HG02588 (cell line): ENCODE measurements around the gene CORO2A.
A peak's percentile ranks its signal among the peaks of the same experiment; 100 is the strongest.
"Not testable (repeated sequence)": the region's sequence is repeated elsewhere in the genome, so short reads cannot be mapped to it uniquely, and the experiment has no call there.

Source experiments
- ATAC-seq: cut with Tn5 transposase; IDR thresholded peaks from one replicate; pipeline ENCODE4 v1.9.1; 2021; ENCODE audit warnings: mild to moderate bottlenecking, moderate library complexity; ENCODE audit not compliant: unreplicated experiment

The CORO2A gene

DNA sequence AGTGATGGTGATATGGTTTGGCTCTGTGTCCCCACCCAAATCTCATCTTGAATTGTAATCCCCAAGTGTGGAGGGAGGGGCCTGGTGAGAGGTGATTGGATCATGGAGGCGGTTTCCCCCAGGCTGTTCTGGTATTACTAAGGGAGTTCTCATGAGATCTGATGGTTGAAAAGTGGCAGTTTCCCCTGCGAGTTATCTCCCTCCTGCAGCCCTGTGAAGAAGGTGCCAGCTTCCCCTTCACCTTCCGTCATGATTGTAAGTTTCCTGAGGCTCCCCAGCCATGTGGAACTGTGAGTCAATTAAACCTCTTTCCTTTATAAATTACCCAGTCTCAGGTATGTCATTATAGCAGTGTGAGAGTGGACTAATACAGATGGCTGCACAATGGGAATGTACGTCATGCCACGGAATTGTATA is 17.9 kb downstream of the CORO2A start:
- ATAC-seq: not testable (repeated sequence)

DNA sequence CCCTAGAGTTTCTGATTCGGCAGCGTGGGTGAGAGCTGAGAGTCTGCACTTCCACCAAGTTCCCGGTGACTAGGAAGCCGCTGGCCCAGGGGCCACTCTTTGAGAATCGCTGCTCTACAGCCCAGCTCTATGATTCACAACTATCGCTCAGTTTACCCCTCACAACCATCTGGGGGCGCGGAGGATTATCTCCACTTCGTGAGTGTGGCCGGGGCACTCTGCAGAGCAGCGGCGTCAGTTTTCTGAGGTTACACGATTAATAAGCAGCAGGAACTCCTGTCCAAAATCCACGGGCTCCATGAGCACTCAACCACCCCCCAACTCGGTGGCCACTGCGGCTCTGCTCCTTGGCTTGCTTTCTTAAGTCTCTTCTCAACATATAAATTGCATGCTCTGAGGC is 19.3 kb downstream of the CORO2A start:
- no peak for ATAC-seq

DNA sequence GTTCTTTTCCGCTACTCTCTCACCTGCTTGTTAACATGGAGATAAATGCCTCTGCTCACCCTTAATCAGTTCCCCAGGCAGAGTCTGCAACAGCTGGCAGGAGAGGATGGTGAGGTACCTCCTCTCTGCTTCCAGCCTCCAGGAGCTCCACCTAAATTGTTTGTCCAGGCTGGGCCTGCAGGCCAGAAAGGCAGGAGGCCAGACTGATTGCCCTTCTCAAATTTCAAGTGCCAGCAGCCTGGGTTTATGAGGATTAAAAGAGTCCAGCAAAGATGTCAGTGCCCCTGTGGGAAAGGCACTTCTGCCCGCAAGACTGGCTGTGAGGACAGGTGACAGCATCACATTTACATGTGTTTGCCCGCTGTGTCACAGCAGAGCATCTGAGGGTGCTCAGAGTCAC is 19.8 kb downstream of the CORO2A start:
- ATAC-seq: no peak

DNA sequence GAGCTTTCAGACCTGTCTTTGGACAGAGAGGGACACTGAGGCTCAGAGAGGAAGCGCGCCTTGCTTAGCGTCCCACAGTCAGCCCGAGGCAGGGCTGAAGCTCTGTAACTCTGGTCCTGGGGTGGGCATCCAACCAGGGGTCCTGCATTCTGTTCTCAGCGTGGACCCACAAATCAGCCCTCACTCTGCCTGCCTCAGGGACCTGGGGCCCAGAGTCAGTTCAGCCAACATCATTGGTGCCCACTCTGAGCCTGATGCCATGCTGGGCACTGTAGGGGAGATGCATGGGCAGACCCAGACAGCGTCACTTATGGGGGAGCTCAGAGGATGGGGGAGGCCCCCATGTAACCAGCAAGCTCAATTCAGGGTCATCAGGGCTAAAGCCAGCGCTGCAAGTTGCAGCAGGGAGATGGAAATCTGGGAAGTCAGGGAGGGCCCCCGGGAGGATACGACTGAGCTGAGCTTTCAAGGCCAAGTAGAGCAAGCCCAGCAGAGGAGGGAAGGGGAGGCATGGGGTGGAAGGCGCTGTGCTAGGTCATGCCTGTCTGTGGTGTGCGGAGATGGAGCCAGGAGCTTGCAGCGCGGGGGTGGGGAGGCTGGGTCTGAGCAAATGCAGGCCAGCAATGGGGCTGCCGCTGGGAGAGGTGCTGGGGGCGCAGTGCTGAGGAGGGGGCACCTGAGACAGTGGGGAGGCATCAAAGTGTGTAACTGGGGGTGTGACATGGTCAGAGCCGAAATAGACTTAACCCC is 21.1 kb downstream of the CORO2A start:
- no peak for ATAC-seq

DNA sequence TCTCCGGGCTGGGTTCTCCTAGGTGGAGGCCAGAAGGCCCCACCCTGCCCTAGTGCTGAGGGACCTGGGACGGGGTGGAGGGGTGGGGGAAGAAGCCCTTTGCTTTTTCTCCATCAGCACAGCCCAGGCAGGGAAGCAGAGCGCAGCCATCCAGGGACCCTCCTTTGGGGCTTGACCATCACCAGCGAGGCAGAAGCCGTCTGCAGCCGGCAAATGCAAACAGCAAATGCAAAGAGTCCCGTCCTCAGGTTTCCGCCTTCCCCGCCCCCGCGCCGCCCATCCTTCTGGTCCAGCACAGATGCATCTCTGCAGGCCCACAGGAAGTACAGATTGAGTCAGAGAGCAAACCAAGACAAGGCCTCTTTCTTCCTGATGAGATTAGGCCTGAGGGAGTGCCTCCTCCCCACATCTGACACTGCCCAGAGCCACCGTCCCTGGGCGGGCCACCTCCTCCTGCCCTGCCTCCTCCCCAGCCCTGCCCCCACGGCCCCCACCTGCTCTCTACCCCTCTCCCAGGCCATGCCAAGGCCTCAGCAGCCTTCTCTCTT is 23.4 kb downstream of the CORO2A start:
- ATAC-seq: peak; percentile 97

DNA sequence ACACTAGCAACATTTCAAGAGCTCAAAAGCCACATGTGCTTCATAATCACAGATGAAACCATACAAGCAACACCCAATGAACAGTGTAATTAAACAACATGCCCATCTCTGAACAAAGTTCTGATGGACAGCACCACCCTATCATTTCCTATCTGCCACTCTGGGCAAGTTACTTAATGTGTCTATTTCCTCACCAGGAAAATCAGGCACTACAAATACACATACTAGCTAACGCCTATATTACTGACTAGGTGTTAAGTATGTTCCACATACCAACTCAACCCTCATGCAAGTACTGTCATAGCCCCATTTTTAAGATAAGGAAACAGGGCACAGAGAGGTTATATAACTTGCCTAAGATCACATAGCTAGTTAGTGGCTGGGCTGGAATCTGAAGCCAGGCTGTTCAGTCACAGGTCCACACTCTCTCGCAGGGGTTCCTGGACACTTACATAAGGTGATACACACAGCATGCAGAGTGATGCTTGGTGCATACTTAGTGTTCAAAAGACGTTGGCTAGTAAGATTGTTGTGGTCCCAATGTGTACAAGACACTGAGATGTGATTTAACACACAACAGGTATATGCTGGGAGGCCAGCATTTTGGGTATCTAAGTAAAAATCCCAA is 24.2 kb downstream of the CORO2A start:
- no peak for ATAC-seq

DNA sequence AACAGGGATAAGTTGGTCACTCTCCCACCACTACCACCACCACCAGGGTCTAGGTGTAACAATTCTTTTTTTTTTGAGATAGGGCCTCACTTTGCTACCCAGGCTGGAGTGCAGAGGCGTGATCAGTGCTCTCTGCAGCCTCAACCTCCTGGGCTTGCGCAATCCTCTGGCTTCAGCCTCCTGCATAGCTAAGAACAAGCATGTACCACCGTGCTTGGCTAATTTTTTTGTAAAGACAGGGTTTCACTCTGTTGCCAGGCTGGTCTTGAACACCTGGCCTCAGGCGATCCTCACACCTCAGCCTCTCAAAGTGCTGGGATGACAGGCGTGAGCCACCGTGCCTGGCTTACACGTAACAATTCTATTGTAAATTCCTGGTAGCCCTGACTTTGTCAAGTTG is 27.5 kb downstream of the CORO2A start:
- no peak for ATAC-seq

DNA sequence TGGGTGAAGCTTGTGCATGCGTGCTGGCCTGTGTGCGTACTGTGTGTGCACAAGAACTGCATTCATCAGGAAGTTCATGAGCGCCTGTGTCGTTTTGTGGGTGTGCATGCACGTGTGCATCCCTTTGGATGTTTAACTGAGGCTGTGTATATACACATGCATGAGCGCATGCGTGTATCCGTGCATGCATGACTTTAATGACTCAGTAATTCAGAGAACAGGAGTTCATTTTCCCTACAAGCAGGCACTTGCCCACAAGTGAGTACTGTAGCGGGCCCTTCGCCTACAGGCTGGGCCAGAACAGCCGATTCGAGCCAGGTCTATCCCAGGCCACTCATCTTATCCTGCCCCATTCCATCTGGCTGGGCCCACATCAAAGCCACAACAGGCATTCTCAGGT is 29.8 kb downstream of the CORO2A start:
- ATAC-seq: no peak

DNA sequence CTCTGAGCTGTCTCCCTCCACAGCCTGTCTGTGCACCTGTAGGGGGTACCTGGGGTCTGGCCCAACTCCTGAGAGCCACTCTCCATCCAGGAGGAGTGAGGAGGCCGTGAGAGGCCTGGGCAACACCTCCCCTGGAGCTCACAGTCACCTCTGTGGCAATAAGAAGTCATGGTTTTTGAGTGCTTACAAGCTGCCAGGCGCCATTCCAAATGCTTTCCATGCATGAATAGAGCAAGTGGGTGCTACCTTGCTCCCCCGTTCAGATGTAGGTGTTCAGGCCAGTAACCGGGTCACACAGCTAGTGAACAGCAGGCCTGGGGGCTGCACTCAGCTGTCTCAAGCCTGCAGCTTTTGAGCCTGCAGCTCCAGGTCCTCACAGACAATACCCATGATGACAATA is 30.6 kb downstream of the CORO2A start:
- ATAC-seq: no peak

DNA sequence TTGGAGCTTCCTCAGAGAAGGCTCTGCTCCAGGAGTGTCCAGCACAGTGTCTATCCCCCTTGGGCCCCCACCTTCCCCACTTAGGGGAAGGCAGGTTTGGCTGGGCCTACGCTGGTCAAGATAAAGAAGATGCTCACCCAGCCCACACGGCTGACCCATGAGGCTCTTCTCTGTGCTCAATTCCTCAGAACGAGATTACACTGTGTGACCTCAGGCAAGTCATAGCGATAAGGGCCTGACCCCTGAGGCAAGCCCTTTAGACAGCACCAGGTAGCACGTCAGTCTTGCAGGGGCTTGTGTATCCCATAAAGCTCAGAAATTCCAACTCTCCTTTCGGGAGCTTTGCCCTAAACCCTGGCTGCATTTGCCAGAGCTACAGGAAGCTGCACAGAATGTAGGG is 32.6 kb downstream of the CORO2A start:
- ATAC-seq: no peak

DNA sequence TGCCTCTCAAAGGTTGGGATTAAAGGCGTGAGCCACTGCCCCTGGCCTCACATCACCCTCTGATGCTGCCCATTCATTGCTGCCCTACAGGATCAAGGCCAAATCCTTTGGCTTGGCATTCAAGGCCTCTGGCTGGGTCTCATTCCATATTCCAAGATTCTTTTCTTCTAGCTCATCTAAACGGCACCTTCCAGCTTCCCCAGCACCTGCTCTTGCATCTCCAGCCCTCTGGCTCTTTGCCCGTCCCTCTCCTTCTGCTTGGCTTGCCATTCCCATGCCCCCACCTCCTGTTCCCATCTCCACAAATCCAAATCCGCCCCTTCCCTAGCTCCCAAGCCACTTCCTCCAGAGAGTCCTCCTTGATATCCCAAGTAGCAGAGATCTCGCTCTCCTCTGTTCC is 33.1 kb downstream of the CORO2A start:
- ATAC-seq: no peak

DNA sequence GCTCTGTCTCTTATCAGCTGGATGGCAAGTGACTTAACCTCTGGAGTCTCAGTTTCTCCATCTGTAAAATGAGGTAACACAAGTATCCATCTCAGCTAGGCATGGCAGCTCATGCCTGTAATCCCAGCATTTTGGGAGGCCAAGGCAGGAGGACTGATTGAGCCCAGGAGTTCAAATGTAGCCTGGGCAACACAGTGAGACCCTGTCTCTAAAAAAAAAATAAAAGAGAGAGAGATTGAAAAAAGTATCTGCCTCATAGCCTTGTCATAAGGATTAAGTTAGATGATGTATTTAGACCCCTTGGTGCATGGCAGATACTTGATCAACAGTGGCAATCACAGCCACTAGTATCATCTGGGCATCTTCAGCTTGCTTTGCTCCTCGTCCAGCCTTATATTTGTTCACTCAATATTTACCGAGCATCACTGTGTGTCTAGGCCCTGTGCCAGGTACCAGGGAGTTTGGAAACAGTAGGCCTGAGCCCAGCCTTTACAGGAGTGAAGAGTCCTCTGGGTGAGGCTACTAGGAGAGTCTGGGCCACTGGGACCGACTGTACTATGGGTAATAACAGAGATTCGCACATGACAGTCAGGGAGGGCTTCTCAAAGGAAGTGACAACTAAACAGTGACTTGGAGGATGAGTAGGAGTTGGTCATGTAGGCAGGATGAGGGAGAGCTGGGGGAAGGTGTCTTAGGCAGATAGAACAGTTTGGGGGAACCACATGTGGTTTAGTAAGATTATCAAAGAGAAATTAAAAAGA is 34.2 kb downstream of the CORO2A start:
- no peak for ATAC-seq

DNA sequence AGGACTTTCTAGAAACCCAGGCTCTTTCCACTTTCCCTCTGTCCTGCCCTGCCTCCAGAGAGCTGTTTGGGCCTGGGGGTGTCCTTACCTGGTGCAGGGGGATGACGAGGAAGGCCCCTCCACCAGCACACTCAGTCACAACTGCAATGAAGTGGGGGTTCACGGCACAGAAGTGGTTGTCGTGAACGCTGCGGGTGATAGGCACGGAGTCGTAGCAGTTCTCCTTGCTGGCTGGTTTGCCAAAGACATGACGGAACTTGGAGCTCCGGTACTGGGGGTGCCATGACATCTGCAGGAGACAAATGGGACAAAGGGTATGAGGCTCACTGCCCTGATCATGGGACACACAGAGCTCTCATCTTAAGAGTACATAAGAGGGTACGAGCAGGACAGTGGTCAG is 35.1 kb downstream of the CORO2A start:
- ATAC-seq: no peak

DNA sequence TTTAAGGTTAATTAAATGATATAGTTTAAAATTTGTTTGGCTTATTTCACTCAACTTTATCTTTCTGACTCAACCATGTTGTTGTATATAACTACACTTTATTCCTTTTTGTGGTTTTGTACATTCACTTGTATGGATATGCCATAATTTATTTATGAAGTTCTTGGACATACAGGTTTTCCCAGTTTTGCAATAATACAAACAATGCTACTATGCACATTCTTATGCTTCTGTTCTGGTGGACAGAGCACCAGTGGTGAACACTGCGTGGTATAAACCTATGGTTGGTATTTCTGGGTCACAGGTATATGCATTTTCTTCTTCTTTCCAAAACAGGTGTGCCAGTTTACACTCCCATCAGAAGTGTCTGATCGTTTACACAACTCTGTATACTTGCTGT is 37.8 kb downstream of the CORO2A start:
- no peak for ATAC-seq

DNA sequence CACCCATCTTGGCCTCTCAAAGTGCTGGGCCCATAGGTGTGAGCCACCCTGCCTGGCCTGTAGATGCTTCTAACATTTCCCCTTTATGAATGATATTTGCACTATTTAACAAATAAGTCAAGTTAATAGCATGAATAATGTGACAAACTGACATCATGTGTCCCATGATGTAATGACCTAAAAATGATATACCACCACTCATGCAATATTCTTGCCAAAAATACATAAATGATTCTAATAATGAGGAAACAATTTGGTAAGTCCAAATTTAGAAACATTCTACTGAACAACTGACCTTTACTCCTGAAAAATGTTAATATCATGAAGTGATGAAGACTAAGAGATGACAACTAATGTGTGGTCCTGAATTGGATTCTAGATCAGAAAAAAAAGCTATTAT is 39.9 kb downstream of the CORO2A start:
- ATAC-seq: no peak

DNA sequence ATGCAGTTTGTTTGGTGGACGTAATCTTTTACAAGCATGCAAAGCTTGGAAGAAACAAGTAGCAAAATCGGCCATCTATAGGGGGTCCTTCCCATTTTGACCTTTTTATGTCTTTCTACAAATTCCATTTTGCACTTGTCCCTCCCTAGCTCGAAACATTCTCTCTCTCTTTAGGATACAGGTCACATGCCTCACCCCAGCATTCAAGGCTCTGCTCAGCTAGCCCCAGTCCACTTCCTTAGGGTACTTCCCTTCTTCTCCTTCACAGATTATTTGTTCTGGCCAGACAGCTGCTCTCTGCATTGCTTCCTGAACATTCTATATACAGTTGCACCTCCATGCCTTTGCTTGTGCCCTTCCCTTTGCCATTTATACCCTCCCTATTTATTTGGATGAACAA is 41.7 kb downstream of the CORO2A start:
- ATAC-seq: no peak

DNA sequence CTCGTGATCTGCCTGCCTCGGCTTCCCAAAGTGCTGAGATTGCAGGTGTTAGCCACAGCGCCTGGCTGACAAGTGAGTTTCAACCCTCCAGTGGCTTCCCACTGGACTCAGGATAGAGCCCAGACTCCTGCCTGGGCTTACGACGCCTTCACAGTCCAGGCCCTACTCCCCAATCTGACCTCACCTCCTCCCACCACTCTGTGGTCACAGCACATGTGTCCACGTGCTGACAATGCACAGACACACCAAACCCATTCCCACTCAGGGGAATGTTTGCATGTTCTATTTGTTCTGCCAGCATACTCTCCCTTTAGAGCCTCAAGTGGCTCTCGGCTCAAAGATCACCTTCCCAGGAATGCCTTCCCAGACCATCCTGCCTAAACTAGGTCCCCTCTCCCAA is 42.3 kb downstream of the CORO2A start:
- ATAC-seq: no peak

DNA sequence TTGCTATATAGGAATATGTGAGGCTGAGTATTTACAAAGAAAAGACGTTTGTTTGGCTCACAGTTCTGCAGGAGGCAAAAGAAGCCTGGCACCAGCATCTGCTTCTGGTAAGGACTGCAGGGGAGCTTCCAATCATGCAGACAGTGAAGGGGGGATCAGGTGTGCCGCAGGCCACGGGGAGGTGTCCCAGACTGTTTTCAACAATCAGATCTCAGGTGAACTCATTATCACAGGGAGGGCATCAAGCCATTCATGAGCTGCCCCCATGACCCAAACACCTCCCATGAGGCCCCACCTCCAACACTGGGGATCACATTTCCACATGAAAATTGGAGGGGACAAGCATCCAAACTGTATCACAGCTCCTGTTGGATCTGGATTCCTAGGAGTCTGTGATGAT is 43.0 kb downstream of the CORO2A start:
- no peak for ATAC-seq

DNA sequence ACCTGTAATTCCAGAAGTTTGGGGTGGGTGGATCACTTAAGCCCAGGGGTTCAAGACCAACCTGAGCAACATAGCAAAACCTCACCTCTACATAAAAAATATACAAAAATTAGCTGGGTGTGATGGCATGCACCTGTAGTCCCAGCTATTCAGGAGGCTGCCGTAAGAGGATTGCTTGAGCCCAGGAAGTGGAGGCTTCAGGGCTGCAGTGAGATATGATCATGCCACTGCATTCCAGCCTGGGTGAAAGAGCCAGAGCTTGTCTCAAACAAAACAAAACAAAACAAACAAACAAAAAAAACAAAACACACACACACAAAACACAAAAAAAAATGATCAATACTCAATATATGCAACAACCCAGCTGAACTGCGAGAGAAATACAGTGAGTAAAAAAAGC is 44.0 kb downstream of the CORO2A start:
- ATAC-seq: no peak

DNA sequence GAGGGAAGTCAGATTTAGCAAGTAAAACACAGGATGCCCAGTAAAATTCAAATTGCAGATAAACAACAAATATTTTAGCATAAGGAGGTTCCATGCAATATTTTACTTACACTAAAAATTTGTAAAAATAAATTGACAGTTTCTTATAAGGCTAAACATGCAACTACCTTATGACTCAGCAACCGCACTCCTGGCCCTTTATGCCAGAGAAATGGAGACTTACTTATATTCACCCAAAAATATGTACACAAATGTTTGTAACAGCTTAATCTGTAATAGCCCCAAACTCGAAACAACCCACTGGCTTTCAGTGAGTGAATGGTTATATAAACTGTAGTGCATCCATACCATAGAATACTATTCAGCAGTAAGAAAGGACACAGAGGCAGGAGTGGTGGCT is 44.9 kb downstream of the CORO2A start:
- no peak for ATAC-seq

DNA sequence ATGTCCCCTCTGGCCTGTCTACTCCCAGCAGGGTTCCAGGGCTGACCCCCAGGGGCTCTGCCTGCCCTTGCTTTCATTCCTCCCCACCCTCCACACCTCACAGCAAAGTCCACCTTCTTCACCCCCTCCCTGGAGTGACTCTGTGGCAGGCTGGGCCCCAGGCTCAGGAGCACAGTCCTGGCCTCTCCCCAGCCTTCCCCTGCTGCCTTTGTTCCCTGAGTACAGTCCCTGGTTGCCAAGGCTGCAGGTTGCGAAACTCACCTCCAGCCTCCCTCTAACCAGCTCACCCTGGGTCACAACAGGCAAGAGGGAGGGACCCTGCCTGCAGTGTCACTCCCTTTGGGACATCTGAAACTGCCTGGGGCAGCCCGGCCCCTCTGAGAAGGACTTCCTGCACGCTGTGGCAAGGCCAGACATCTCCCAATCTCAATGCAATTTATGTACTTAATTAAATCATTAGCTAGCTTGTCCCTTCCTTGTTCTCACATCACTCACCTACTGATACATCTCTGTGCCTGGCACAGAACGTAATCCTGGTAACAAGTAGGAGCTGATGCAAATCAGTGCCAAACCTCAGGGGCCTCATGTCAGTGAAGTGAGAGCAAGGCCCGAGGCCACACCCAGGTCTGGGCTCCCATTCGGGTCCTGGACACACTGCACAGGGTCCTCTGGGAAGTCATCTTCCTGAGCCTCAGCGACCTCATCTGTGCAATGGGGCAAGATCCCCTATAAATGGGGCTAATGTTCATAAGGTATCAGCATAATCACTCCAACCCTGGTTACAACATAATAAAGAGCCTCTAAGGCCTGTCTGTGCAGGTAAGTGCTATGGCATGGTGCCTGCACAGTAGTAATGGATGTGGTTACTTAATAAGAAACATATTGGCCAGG is 46.1 kb downstream of the CORO2A start:
- ATAC-seq: no peak
